GM12801 (cell line): ENCODE results near the gene CAMSAP1.

Experiments
- CTCF ChIP-seq: IDR thresholded peaks from one replicate; pipeline ENCODE4 v1.5.1; 2011; ENCODE audit warnings: control low read depth; ENCODE audit not compliant: insufficient read length; ENCODE audit errors: extremely low read depth

CAMSAP1 gene

GRCh38 chr9:135766251-135766650 is 141.1 kb downstream of the CAMSAP1 start:
- no peak for TF ChIP-seq CTCF

GRCh38 chr9:135765416-135765815 is 141.9 kb downstream of the CAMSAP1 start:
- TF ChIP-seq CTCF, result no peak

GRCh38 chr9:135764731-135765130 is 142.6 kb downstream of the CAMSAP1 start:
- TF ChIP-seq CTCF, result no peak

GRCh38 chr9:135763716-135764446 is 143.5 kb downstream of the CAMSAP1 start:
- no peak for TF ChIP-seq CTCF

- TF ChIP-seq CTCF, result no peak
Observed at GRCh38 chr9:135762921-135763320, 144.4 kb downstream of the CAMSAP1 start.

- no peak for TF ChIP-seq CTCF
Observed at GRCh38 chr9:135761845-135762168, 145.5 kb downstream of the CAMSAP1 start.

- TF ChIP-seq CTCF, result no peak
Observed at GRCh38 chr9:135761150-135761844, 146.0 kb downstream of the CAMSAP1 start.
